ENCODE measurements around the gene GLRA1.

GRCh38 chr5:151795426-151795825 lies 129.2 kb downstream of the GLRA1 start:
- TF ChIP-seq POLR2A (IDR thresholded peaks at IDR 0.05; ENCODE audit: extremely low read depth, insufficient read length) (no peak), CTCF (IDR thresholded peaks at IDR 0.05; ENCODE audit: low read depth, low read length) (no peak)
